Astrocyte (in vitro differentiated cells and primary cell): Measurements from ENCODE around the gene CCL28.

Source experiments
- EZH2 ChIP-seq: IDR thresholded peaks from 2 replicates; pipeline ENCODE4 v1.6.1; 2012; ENCODE audit warnings: mild to moderate bottlenecking, low read length, inconsistent platforms; ENCODE audit not compliant: insufficient read depth
- TF ChIP-seq, protein P1 (sequence below): IDR thresholded peaks from 2 replicates; pipeline ENCODE4 v1.5.1; 2011; ENCODE audit warnings: low read depth, mild to moderate bottlenecking, inconsistent platforms, low read length, moderate library complexity; ENCODE audit not compliant: insufficient read depth

DNA sequence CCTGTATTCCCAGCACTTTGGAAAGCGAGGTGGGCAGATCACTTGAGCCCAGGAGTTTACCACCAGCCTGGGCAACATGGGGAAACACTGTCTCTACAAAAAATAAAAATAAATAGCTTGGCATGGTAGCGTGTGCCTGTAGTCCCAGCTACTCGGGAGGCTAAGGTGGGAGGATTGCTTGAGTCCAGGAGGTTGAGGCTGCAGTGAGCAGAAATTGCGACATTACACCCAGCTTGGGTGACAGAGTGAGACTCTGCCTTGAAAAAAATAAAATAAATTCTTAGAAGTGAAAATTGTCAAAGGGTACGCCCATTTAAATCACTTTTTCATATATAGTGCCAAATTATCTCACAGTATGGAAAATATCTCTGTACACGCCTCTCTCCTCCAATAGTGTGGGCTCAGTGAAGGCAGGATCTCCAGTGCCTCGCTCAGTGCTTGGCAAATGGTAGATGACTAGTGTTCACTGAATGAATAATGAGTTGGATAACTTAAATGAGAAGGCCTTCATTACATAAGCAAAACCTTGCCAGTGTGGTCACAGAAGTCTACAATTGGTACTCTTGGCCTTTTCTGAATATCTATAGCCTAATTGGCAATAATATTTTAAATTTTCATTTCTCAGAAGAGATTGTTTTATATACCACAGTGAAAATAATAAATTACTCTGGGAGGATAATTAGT is 9.4 kb upstream of the CCL28 start:
- TF ChIP-seq, protein P1, sequence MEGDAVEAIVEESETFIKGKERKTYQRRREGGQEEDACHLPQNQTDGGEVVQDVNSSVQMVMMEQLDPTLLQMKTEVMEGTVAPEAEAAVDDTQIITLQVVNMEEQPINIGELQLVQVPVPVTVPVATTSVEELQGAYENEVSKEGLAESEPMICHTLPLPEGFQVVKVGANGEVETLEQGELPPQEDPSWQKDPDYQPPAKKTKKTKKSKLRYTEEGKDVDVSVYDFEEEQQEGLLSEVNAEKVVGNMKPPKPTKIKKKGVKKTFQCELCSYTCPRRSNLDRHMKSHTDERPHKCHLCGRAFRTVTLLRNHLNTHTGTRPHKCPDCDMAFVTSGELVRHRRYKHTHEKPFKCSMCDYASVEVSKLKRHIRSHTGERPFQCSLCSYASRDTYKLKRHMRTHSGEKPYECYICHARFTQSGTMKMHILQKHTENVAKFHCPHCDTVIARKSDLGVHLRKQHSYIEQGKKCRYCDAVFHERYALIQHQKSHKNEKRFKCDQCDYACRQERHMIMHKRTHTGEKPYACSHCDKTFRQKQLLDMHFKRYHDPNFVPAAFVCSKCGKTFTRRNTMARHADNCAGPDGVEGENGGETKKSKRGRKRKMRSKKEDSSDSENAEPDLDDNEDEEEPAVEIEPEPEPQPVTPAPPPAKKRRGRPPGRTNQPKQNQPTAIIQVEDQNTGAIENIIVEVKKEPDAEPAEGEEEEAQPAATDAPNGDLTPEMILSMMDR = no peak
- TF ChIP-seq EZH2 = no peak
